ENCODE results near the gene STAG3. TPM values are rescaled to one million over a fixed set of nuclear protein-coding genes. Genes with fewer than 3 reads are reported as not detected.
"Not testable (repeated sequence)": the region's sequence is repeated elsewhere in the genome, so short reads cannot be mapped to it uniquely, and the experiment has no call there.

Gene STAG3
- total and polyA plus RNA-seq, 2 of the 8 experiments (the other 6 are each of a cell fraction or from before 2014, with no cell fraction given), result 1.3 to 3.3 TPM

DNA sequence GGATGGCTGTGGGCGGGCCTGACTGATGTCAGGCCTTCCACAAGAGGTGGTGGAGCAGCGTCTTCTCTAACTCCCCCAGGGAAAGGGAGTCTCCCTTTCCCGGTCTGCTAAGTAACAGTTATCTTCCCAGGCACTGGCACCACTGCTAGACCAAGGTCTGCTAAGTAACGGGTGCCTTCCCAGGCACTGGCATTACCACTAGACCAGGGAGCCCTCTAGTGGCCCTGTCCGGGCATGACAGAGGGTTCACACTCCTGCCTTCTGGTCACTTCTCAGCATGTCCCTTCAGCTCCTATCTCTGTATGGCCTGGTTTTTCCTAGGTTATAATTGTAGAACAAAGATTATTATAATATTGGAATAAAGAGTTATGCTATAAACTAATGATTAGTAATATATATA, 40.2 kb downstream of the STAG3 start:
- H3K9ac ChIP-seq (replicated peaks in 1 of 4; ENCODE audit: extremely low read depth in 1 of 4, low read depth in 3 of 4, low read length in 3 of 4); H3K56ac ChIP-seq (replicated peaks; ENCODE audit: insufficient read length, low read depth, low read length); H3K4me2 ChIP-seq (ENCODE audit: insufficient read depth in 1 of 2, low read depth in 2 of 2, low read length in 2 of 2); H3K27me3 ChIP-seq (replicated peaks in 1 of 4; ENCODE audit: control insufficient read depth in 3 of 4, extremely low read depth in 1 of 4, insufficient read depth in 3 of 4, low read length in 3 of 4); H2BK20ac ChIP-seq (ENCODE audit: low read length); H3K79me1 ChIP-seq (ENCODE audit: low read depth, low read length); H2BK12ac ChIP-seq (ENCODE audit: low read depth, low read length); H4K8ac ChIP-seq (ENCODE audit: extremely low read depth, insufficient read depth, low read length); H3K9me3 ChIP-seq (ENCODE audit: insufficient read depth in 2 of 2, low read depth in 1 of 2, low read length in 1 of 2); H3K4me1 ChIP-seq (replicated peaks in 1 of 4; ENCODE audit: control insufficient read depth in 3 of 4, insufficient read depth in 4 of 4, low read length in 3 of 4); H3K27ac ChIP-seq (ENCODE audit: low read depth, low read length); H2AFZ ChIP-seq (ENCODE audit: low read length); H3K36me3 ChIP-seq (ENCODE audit: control insufficient read depth in 2 of 4, insufficient read depth in 4 of 4, low read length in 3 of 4); H2BK15ac ChIP-seq (ENCODE audit: low read length); H4K5ac ChIP-seq (ENCODE audit: insufficient read length, low read depth, low read length); H2AK5ac ChIP-seq (ENCODE audit: low read depth, low read length); H3K14ac ChIP-seq (ENCODE audit: insufficient read length); H4K91ac ChIP-seq (replicated peaks; ENCODE audit: insufficient read length, low read length); H3K18ac ChIP-seq (ENCODE audit: extremely low read depth, low read length); H4K20me1 ChIP-seq (replicated peaks in 1 of 2; ENCODE audit: control insufficient read depth in 1 of 2, insufficient read depth in 2 of 2, low read length in 2 of 2); H3K23me2 ChIP-seq (ENCODE audit: low read depth, low read length); H2BK120ac ChIP-seq (replicated peaks; ENCODE audit: low read depth, low read length); FAIRE-seq; H3K23ac ChIP-seq (ENCODE audit: insufficient read length); H2BK5ac ChIP-seq (ENCODE audit: low read depth, low read length); H3K79me2 ChIP-seq (ENCODE audit: control insufficient read depth in 1 of 2, insufficient read depth in 2 of 2, low read length in 2 of 2); H3K4ac ChIP-seq (replicated peaks; ENCODE audit: insufficient read length, low read depth, low read length); H3K4me3 ChIP-seq (ENCODE audit: extremely low read depth in 1 of 4, insufficient read depth in 2 of 4, low read depth in 3 of 4, low read length in 4 of 4): not testable (repeated sequence)
- ChIA-PET CTCF (ENCODE audit: partially characterized antibody) (interaction anchor here (0.7 to 6.7 kb wide), 24 partner anchors 10 to 300 kb away, joined by 3 to 104 read pairs (median 4); partner anchors contain the start of genes GAL3ST4 and MBLAC1), POLR2A (ENCODE audit: partially characterized antibody) (interaction anchor here (1.1 to 2.7 kb wide), 4 partner anchors 47 to 86 kb away, joined by 4 to 8 read pairs (median 7); no protein-coding TSS in a partner anchor)
- DNase-seq (ENCODE audit: low read depth in 1 of 2, low spot score in 2 of 2), result peak in 1 of 2 experiments; percentile 97
- TF ChIP-seq, protein P1, sequence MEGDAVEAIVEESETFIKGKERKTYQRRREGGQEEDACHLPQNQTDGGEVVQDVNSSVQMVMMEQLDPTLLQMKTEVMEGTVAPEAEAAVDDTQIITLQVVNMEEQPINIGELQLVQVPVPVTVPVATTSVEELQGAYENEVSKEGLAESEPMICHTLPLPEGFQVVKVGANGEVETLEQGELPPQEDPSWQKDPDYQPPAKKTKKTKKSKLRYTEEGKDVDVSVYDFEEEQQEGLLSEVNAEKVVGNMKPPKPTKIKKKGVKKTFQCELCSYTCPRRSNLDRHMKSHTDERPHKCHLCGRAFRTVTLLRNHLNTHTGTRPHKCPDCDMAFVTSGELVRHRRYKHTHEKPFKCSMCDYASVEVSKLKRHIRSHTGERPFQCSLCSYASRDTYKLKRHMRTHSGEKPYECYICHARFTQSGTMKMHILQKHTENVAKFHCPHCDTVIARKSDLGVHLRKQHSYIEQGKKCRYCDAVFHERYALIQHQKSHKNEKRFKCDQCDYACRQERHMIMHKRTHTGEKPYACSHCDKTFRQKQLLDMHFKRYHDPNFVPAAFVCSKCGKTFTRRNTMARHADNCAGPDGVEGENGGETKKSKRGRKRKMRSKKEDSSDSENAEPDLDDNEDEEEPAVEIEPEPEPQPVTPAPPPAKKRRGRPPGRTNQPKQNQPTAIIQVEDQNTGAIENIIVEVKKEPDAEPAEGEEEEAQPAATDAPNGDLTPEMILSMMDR (IDR thresholded peaks at IDR 0.05; ENCODE audit: control extremely low read depth in 1 of 3, insufficient read depth in 1 of 3, low read depth in 1 of 3, low read length in 3 of 3), result peak; percentile 34 to 41 (median 34); a peak in 3 of 4 replicates
- TF ChIP-seq RAD21 (IDR thresholded peaks at IDR 0.05 in 1 of 2, conservative IDR thresholded peaks at IDR 0.05 in 1 of 2; ENCODE audit: low read depth in 2 of 2, low read length in 2 of 2), result peak; percentile 32 to 34
- 0% methylated on average over 1 of the region's 5 CpGs; no CpG with 5 or more reads in 1 of the 2 experiments for WGBS, 2 experiments (ENCODE audit: extremely low coverage in 1 of 2, insufficient coverage in 1 of 2, insufficient read length in 1 of 2, insufficient replicate concordance in 2 of 2, low coverage in 1 of 2, low lambda C conversion rate in 2 of 2, missing lambda C conversion rate in 1 of 2)

Measured in H1 (cell line).